SK-N-SH (cell line): ENCODE results near the gene DCAF5. TPM values are rescaled to one million over a fixed set of nuclear protein-coding genes. Genes with fewer than 3 reads are reported as not detected.

Experiments
- CTCF ChIA-PET: fragments of 300-600, 350-600 bp; formaldehyde crosslinking; extraction: SDS; loops from one replicate; lab custom pipeline; 2021; lab: Yijun Ruan, JAX
- POLR2A ChIA-PET: fragments of 350-600 bp; sonication (Branson Sonifier 250); formaldehyde crosslinking; extraction: SDS; loops from one replicate; lab custom pipeline; 2020; ENCODE audit warnings: antibody characterized with exemption, inconsistent platforms; lab: Yijun Ruan, JAX
- DNase-seq: peaks from one replicate; pipeline ENCODE4 v3.0.0; 2012
- H2AFZ ChIP-seq: fragments of 200-600 bp; sonication (generic); 2 replicates; pipeline ENCODE4 v1.8.1; 2016; ENCODE audit warnings: antibody characterized with exemption, mild to moderate bottlenecking, low read depth
- H3F3A ChIP-seq: fragments of 200-600 bp; sonication (generic); replicated peaks from 2 replicates; pipeline ENCODE3; 2016; ENCODE audit warnings: antibody characterized with exemption, mild to moderate bottlenecking; ENCODE audit not compliant: insufficient read depth
- H3K27ac ChIP-seq, 2 experiments: fragments of 200-500 bp in 1 of 2; fragments of 200-600 bp in 1 of 2; sonication (Bioruptor generic) in 1 of 2; sonication (generic), shearing (Covaris generic) in 1 of 2; 2 replicates each; pipeline versions ENCODE4 v1.5.1 to v1.6.1; 2014 to 2016; ENCODE audit warnings: low read depth in 2 of 2, inconsistent platforms in 1 of 2, low read length in 1 of 2, mild to moderate bottlenecking in 1 of 2, mixed read lengths in 1 of 2
- H3K27me3 ChIP-seq: fragments of 200-600 bp; sonication (generic), shearing (Covaris generic); 2 replicates; pipeline ENCODE4 v1.6.1; 2016; ENCODE audit warnings: mixed run types; ENCODE audit not compliant: insufficient read depth
- H3K36me3 ChIP-seq, 2 experiments: fragments of 200-500 bp in 1 of 2; fragments of 200-600 bp in 1 of 2; sonication (Bioruptor generic) in 1 of 2; sonication (generic) in 1 of 2; replicated peaks in 1 of 2; 2 replicates each; pipeline versions ENCODE3 to v1.5.1; 2014 to 2016; ENCODE audit warnings: low read length in 1 of 2, mild to moderate bottlenecking in 1 of 2; ENCODE audit not compliant: insufficient read depth in 2 of 2, control insufficient read depth in 1 of 2
- H3K4me1 ChIP-seq, 2 experiments: fragments of 200-500 bp in 1 of 2; fragments of 200-600 bp in 1 of 2; sonication (Bioruptor generic) in 1 of 2; sonication (generic), shearing (Covaris generic) in 1 of 2; 2 replicates each; pipeline versions ENCODE4 v1.5.1 to v1.6.1; 2014 to 2016; ENCODE audit warnings: low read depth in 1 of 2, low read length in 1 of 2, mixed run types in 1 of 2; ENCODE audit not compliant: insufficient read depth in 2 of 2, control insufficient read depth in 1 of 2
- H3K4me2 ChIP-seq: fragments of 200-600 bp; sonication (generic), shearing (Covaris generic); 2 replicates; pipeline ENCODE4 v1.6.1; 2017; ENCODE audit warnings: mixed run types
- H3K4me3 ChIP-seq, 2 experiments: fragments of 200-500 bp in 1 of 2; fragments of 200-600 bp in 1 of 2; sonication (Bioruptor generic) in 1 of 2; sonication (generic), shearing (Covaris generic) in 1 of 2; 2 replicates each; pipeline versions ENCODE4 v1.5.1 to v1.8.1; 2014 to 2016; ENCODE audit warnings: low read depth in 2 of 2, inconsistent platforms in 1 of 2, low read length in 1 of 2, mild to moderate bottlenecking in 1 of 2, mixed read lengths in 1 of 2, moderate library complexity in 1 of 2
- H3K79me2 ChIP-seq: fragments of 200-600 bp; sonication (generic); 2 replicates; pipeline ENCODE4 v1.8.1; 2017; ENCODE audit warnings: mild to moderate bottlenecking; ENCODE audit not compliant: insufficient read depth
- H3K9ac ChIP-seq: fragments of 200-600 bp; sonication (generic); 2 replicates; pipeline ENCODE4 v1.6.1; 2017; ENCODE audit warnings: mixed run types
- H3K9me2 ChIP-seq: fragments of 200-600 bp; sonication (generic); 2 replicates; pipeline ENCODE4 v1.6.1; 2017; ENCODE audit warnings: mixed run types
- H3K9me3 ChIP-seq: fragments of 200-600 bp; sonication (generic); 2 replicates; pipeline ENCODE4 v1.6.1; 2017; ENCODE audit warnings: mixed run types, mild to moderate bottlenecking, moderate library complexity
- H4K20me1 ChIP-seq: fragments of 200-600 bp; sonication (generic); 2 replicates; pipeline ENCODE4 v1.6.1; 2017; ENCODE audit warnings: mild to moderate bottlenecking, mixed run types; ENCODE audit not compliant: insufficient read depth
- CTCF ChIP-seq: fragments of 200-600 bp; sonication (generic); IDR thresholded peaks from 2 replicates; pipeline ENCODE4 v1.6.1; 2017; ENCODE audit warnings: antibody characterized with exemption, mild to moderate bottlenecking, moderate library complexity
- EP300 ChIP-seq, 2 experiments: IDR thresholded peaks; 2 replicates each; pipeline versions ENCODE4 v1.4.0 to v1.6.1; 2012; ENCODE audit warnings: borderline replicate concordance in 1 of 2, low read depth in 1 of 2, low read length in 1 of 2
- FOSL2 ChIP-seq: IDR thresholded peaks from 2 replicates; pipeline ENCODE4 v1.4.0; 2012; ENCODE audit warnings: low read depth, mild to moderate bottlenecking, moderate library complexity, borderline replicate concordance
- JUND ChIP-seq: IDR thresholded peaks from 2 replicates; pipeline ENCODE4 v1.4.0; 2012
- MAX ChIP-seq: IDR thresholded peaks from 2 replicates; pipeline ENCODE4 v1.4.0; 2012; ENCODE audit warnings: low read depth
- MEF2A ChIP-seq: IDR thresholded peaks from 2 replicates; pipeline ENCODE4 v1.4.0; 2012; ENCODE audit warnings: low read depth, borderline replicate concordance
- PBX3 ChIP-seq: IDR thresholded peaks from 2 replicates; pipeline ENCODE4; 2012
- POLR2AphosphoS5 ChIP-seq: IDR thresholded peaks from 2 replicates; pipeline ENCODE4 v1.6.1; 2012; ENCODE audit warnings: low read depth, low read length
- RXRA ChIP-seq: IDR thresholded peaks from 2 replicates; pipeline ENCODE4 v1.4.0; 2012; ENCODE audit warnings: low read depth, mild to moderate bottlenecking, borderline replicate concordance
- SMC3 ChIP-seq: IDR thresholded peaks from 2 replicates; pipeline ENCODE4 v1.6.1; 2012; ENCODE audit warnings: low read depth, low read length, improper control_type of control experiment
- TCF12 ChIP-seq: IDR thresholded peaks from 2 replicates; pipeline ENCODE4 v1.4.0; 2012
- TEAD4 ChIP-seq: IDR thresholded peaks from 2 replicates; pipeline ENCODE4 v1.4.0; 2012; ENCODE audit warnings: mild to moderate bottlenecking, borderline replicate concordance; ENCODE audit not compliant: insufficient read depth
- USF1 ChIP-seq: IDR thresholded peaks from 2 replicates; pipeline ENCODE4 v1.4.0; 2012; ENCODE audit warnings: low read depth, borderline replicate concordance
- YY1 ChIP-seq: IDR thresholded peaks from 2 replicates; pipeline ENCODE4 v1.4.0; 2012; ENCODE audit warnings: low read depth, mild to moderate bottlenecking
- WGBS: methylation state at CpG from one replicate; pipeline ENCODE4 v1.1.6; 2017; ENCODE audit warnings: low lambda C conversion rate; 5-methylcytosine and 5-hydroxymethylcytosine counted together
- polyA plus RNA-seq, 3 experiments: library from polyadenylated mRNA; depleted of rRNA; stranded (reverse); fragments of >200 nt; gene quantifications; 2 replicates each; pipeline ENCODE4 v1.2.3, GENCODE V29; 2012

DCAF5 gene
- polyA plus RNA-seq, 1 of the 3 experiments (the other 2 are of a cell fraction), result 26.7 TPM

GRCh38 chr14:69059658-69060623 is 93.0 kb downstream of the DCAF5 start:
- CTCF ChIA-PET, result interaction anchor here (0.6 to 1.4 kb wide), 4 partner anchors 16 to 47 kb away, joined by 3 to 4 read pairs (median 3); no protein-coding TSS in a partner anchor
- no peaks in the 10 kb centered on the region for H4K20me1 ChIP-seq
- no peaks in the 10 kb centered on the region for H3K9me2 ChIP-seq
- H3K4me3 ChIP-seq, result no peak overlapping the region
- H3K9ac ChIP-seq, result peak overlapping the region; percentile 16; the same call in 1 of the 2 replicates
- WGBS, result 64% methylated on average over 8 of the region's 8 CpGs
- H3K79me2 ChIP-seq, result no peaks in the 10 kb centered on the region; the same call in 1 of the 2 replicates
- TF ChIP-seq TCF12 (peak; percentile 51; the same call in 1 of the 2 replicates), PBX3 (peak; percentile 53; the same call in 1 of the 2 replicates), FOSL2 (peak; percentile 71), YY1 (no peak), JUND (peak; percentile 69), SMC3 (peak; percentile 8; the same call in 1 of the 2 replicates), CTCF (peak; percentile 35), USF1 (no peak), TEAD4 (peak; percentile 12; the same call in 1 of the 2 replicates), MEF2A (no peak), MAX (0 out of 2 replicates have a peak, but pooled peaks have one; percentile 31), RXRA (peak; percentile 21; the same call in 1 of the 2 replicates), POLR2AphosphoS5 (0 out of 2 replicates have a peak, but pooled peaks have one; percentile 21), EP300 (IDR thresholded peaks at IDR 0.05; ENCODE audit: borderline replicate concordance in 1 of 2, low read depth in 1 of 2, low read length in 1 of 2) (peak in 1 of 2 experiments; percentile 33; a peak in 1 of 4 replicates)
- H3K36me3 ChIP-seq, result peaks cover 20 to 24% of the 10 kb centered on the region in 2 experiments
- H3K9me3 ChIP-seq, result no peaks in the 10 kb centered on the region
- H3K27ac ChIP-seq, result peak overlapping the region in 1 of 2 experiments; percentile 89; a peak in 2 of 4 replicates
- POLR2A ChIA-PET, result no interaction called here
- H2AFZ ChIP-seq, result no peak overlapping the region
- peaks cover 10 to 11% of the 10 kb centered on the region in 2 experiments; a peak in 3 of 4 replicates for H3K4me1 ChIP-seq
- H3F3A ChIP-seq, result peaks cover 23% of the 10 kb centered on the region
- no peak overlapping the region for H3K4me2 ChIP-seq
- DNase-seq, result no peak
- H3K27me3 ChIP-seq, result no peaks in the 10 kb centered on the region
